SIG-M5 treated with dmso at 0.1 percent for 504 hours (cell line): ENCODE measurements around the gene CHCHD10.

Experiments
- DNase-seq: peaks from one replicate; lab custom pipeline; 2025; ENCODE audit not compliant: unreplicated experiment; lab: John Stamatoyannopoulos, UW

CHCHD10 gene

GRCh38 chr22:23751441-23751996, 16.3 kb downstream of the CHCHD10 start:
- DNase-seq, result no peak

GRCh38 chr22:23750714-23751440, 16.9 kb downstream of the CHCHD10 start, which contains the start of gene ZNF70:
ZNF70 (minus strand) TSS chr22:23751112; CDS start chr22:23745140, 5,972 bp downstream.
- peak; percentile 71 for DNase-seq

- no peak for DNase-seq
Measured at GRCh38 chr22:23750367-23750713, 17.4 kb downstream of the CHCHD10 start.

- peak; percentile 48 for DNase-seq
Measured at GRCh38 chr22:23749841-23750301, 17.9 kb downstream of the CHCHD10 start.

GRCh38 chr22:23745791-23746190, 22.0 kb downstream of the CHCHD10 start:
- DNase-seq, result no peak

GRCh38 chr22:23744485-23744884, 23.3 kb downstream of the CHCHD10 start:
- DNase-seq, result no peak

GRCh38 chr22:23744001-23744400, 23.8 kb downstream of the CHCHD10 start:
- no peak for DNase-seq

GRCh38 chr22:23743303-23743705, 24.5 kb downstream of the CHCHD10 start:
- DNase-seq, result no peak

GRCh38 chr22:23742505-23743264, 25.1 kb downstream of the CHCHD10 start:
- no peak for DNase-seq

GRCh38 chr22:23737696-23738095, 30.1 kb downstream of the CHCHD10 start:
- DNase-seq, result no peak

GRCh38 chr22:23728108-23728507, 39.7 kb downstream of the CHCHD10 start:
- DNase-seq, result peak; percentile 33

- DNase-seq, result no peak
Measured at GRCh38 chr22:23722724-23723123, 45.0 kb downstream of the CHCHD10 start.

- DNase-seq, result no peak
Measured at GRCh38 chr22:23722160-23722559, 45.6 kb downstream of the CHCHD10 start.

GRCh38 chr22:23720855-23721254, 46.9 kb downstream of the CHCHD10 start:
- DNase-seq, result no peak

GRCh38 chr22:23718371-23719165, 49.2 kb downstream of the CHCHD10 start:
- no peak for DNase-seq

GRCh38 chr22:23716811-23717801, 50.7 kb downstream of the CHCHD10 start:
- DNase-seq, result peak; percentile 71
